ENCODE measurements around the gene COX5B. TPM values are rescaled to one million over a fixed set of nuclear protein-coding genes. Genes with fewer than 3 reads are reported as not detected.

Gene COX5B
- total RNA-seq, 2 experiments from 2014 or later, result 171 to 237 TPM

GRCh38 chr2:97695744-97696143, 49.9 kb downstream of the COX5B start:
- no TSS peak for BruUV-seq (replicated peaks)
- TF ChIP-seq EZH2phosphoT487 (IDR thresholded peaks at IDR 0.05; ENCODE audit: borderline replicate concordance, low read depth, low read length), result no peak
- no peak for TF ChIP-seq CTCF (conservative IDR thresholded peaks at IDR 0.05; ENCODE audit: low read length)
- ChIA-PET CTCF (ENCODE audit: unreplicated experiment) (no interaction called here), POLR2A (interaction anchor here (1.2 kb wide), 1 partner anchor 23 kb away, joined by 3 read pairs; no protein-coding TSS in a partner anchor)
- Histone ChIP-seq H4K20me1 (ENCODE audit: insufficient read depth, low read length) (no peaks in the 10 kb centered on the region), H3K4me3 (ENCODE audit: low read depth, low read length, poor library complexity, severe bottlenecking) (no peak overlapping the region), H2AFZ (ENCODE audit: low read length) (no peak overlapping the region), H3K9me3 (ENCODE audit: low read length) (no peaks in the 10 kb centered on the region), H3K36me3 (ENCODE audit: insufficient read depth, low read length) (no peaks in the 10 kb centered on the region), H3K79me2 (ENCODE audit: insufficient read depth, low read depth, low read length) (no peaks in the 10 kb centered on the region), H3K4me2 (ENCODE audit: low read length) (no peak overlapping the region), H3K27ac (ENCODE audit: low read depth, low read length, poor library complexity, severe bottlenecking) (no peak overlapping the region), H3K9me2 (ENCODE audit: insufficient read depth, low read length) (no peaks in the 10 kb centered on the region), H3K4me1 (ENCODE audit: insufficient read depth, low read length, poor library complexity, severe bottlenecking) (peaks cover 13% of the 10 kb centered on the region)
- DNase-seq (ENCODE audit: low spot score), result no peak
- intact Hi-C loops (cut with micrococcal nuclease; ENCODE audit: unreplicated experiment), result loop anchor here (2.0 kb wide), 1 partner anchor 105 kb away; no protein-coding TSS in a partner anchor

DNA sequence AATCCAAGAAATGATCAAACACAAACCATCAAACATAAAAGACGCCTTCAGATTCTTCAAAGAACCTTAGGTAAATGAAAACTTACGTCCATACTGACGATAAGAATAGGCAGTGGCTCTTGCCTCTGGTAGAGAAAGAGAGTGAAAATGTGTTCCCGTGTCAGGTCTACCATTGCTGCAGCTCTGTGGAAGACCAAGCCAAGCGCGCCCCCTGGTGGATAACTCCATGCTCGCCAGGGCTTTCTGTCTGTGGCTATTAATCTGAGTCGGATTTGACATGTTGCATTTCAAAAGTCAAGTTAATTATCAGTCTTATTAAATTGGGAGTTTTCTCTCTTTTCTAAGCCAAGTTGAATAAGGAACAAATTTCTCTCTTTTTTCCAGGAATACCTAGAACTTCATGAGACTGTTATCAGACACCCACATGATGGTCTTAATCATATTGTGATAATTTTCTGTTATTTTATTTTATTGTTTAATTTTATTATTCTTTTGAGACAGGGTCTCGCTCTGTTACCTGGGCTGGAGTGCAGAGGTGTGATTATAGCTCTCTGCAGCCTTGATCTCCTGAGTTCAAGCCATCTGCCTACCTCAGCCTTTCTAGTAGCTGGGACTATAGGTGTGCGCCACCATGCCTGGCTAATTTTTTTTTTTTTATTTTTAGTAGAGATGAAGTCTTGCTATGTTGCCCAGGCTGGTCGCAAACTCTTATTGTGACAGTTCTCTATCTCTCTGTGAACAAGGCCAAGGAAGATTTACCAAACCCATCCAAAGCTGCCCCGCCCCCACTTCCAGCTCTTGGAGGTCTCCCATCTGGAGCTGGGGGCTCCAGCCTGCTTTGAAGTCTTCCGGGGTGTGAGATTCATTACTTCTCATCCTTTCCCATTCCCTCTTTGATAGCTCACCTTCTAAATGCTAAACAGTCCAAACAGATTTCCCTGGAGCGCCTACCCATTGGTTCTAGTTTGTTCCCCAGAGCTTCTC, 51.7 kb downstream of the COX5B start:
- peak; percentile 98 for TF ChIP-seq CTCF (conservative IDR thresholded peaks at IDR 0.05; ENCODE audit: low read length)
- TF ChIP-seq EZH2phosphoT487 (IDR thresholded peaks at IDR 0.05; ENCODE audit: borderline replicate concordance, low read depth, low read length), result no peak
- no TSS peak for BruUV-seq (replicated peaks)
- ChIA-PET CTCF (ENCODE audit: unreplicated experiment) (interaction anchor here (0.5 to 1.1 kb wide), 3 partner anchors 24 to 107 kb away, joined by 3 to 4 read pairs (median 3); no protein-coding TSS in a partner anchor), POLR2A (interaction anchor here (0.6 to 1.2 kb wide), 5 partner anchors 33 to 1304 kb away, joined by 3 to 9 read pairs (median 3); partner anchors contain the start of gene COX5B)
- peaks cover 6% of the 10 kb centered on the region for H3K4me1 ChIP-seq (ENCODE audit: insufficient read depth, low read length, poor library complexity, severe bottlenecking)
- peak overlapping the region; percentile 46 for H3K4me2 ChIP-seq (ENCODE audit: low read length)
- H3K4me3 ChIP-seq (ENCODE audit: low read depth, low read length, poor library complexity, severe bottlenecking), result peak overlapping the region; percentile 15
- no peaks in the 10 kb centered on the region for H3K9me2 ChIP-seq (ENCODE audit: insufficient read depth, low read length)
- peak; percentile 89 for DNase-seq (ENCODE audit: low spot score)
- H3K79me2 ChIP-seq (ENCODE audit: insufficient read depth, low read depth, low read length), result no peaks in the 10 kb centered on the region
- H3K27ac ChIP-seq (ENCODE audit: low read depth, low read length, poor library complexity, severe bottlenecking), result no peak overlapping the region
- H3K9me3 ChIP-seq (ENCODE audit: low read length), result no peaks in the 10 kb centered on the region
- intact Hi-C loops (cut with micrococcal nuclease; ENCODE audit: unreplicated experiment), result loop anchor here (1.0 to 2.0 kb wide), 2 partner anchors 33 to 107 kb away; partner anchors contain the start of gene ACTR1B
- H4K20me1 ChIP-seq (ENCODE audit: insufficient read depth, low read length), result no peaks in the 10 kb centered on the region
- H2AFZ ChIP-seq (ENCODE audit: low read length), result peak overlapping the region; percentile 80; the same call in 1 of the 2 replicates
- no peaks in the 10 kb centered on the region for H3K36me3 ChIP-seq (ENCODE audit: insufficient read depth, low read length)

Small RNA genes lying within 50 kb of the gene (small RNA-seq; reads per million reads assigned to genes)
- gene RNU4-8P, result 0.36 reads per million

Other genes with a start within 250 kb of the COX5B start
- gene ANKRD36B, start 56.2 kb upstream of the COX5B start, total RNA-seq (2014; rRNA removed; shearing (Covaris generic)), result 84.9 and 132 TPM in 2 replicates
- 59.6 and 70.4 TPM in 2 replicates for gene ANKRD36B, start 56.2 kb upstream of the COX5B start, total RNA-seq (2022)
- gene ACTR1B, start 18.0 kb downstream of the COX5B start, total RNA-seq (2014; rRNA removed; shearing (Covaris generic)), result 67.8 and 71.2 TPM in 2 replicates
- 68.2 and 69.7 TPM in 2 replicates for gene ACTR1B, start 18.0 kb downstream of the COX5B start, total RNA-seq (2022)
- 3.6 and 5.9 TPM in 2 replicates for gene C2orf92, start 23.7 kb downstream of the COX5B start, total RNA-seq (2014; rRNA removed; shearing (Covaris generic))
- gene C2orf92, start 23.7 kb downstream of the COX5B start, total RNA-seq (2022), result 10.3 and 11.2 TPM in 2 replicates
- gene ZAP70, start 67.5 kb downstream of the COX5B start, total RNA-seq (2014; rRNA removed; shearing (Covaris generic)), result 56.9 and 57.9 TPM in 2 replicates
- gene ZAP70, start 67.5 kb downstream of the COX5B start, total RNA-seq (2022), result 39.8 and 40.8 TPM in 2 replicates

Data from OCI-LY7 (cell line).